Measurements from ENCODE around the gene RAB18.

DNA sequence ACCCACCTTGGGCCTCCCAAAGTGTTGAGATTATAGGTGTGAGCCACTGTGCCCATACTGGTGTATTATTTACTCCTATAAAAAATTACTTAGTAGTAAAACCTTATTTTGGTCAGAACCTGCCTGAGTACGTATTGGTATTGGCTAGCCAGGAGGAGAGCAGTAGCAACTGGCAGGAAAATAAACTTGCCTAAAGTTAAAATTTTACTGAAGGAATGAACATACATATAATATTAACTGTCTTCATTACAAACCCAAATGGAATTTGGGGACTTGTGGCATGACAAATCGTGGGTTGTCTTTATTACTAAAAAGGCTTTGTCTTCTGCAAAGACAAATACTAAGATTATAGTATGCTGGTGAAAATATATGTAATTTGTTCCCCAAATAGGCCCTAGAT lies 8.4 kb downstream of the RAB18 start:
- TF ChIP-seq, protein P1, sequence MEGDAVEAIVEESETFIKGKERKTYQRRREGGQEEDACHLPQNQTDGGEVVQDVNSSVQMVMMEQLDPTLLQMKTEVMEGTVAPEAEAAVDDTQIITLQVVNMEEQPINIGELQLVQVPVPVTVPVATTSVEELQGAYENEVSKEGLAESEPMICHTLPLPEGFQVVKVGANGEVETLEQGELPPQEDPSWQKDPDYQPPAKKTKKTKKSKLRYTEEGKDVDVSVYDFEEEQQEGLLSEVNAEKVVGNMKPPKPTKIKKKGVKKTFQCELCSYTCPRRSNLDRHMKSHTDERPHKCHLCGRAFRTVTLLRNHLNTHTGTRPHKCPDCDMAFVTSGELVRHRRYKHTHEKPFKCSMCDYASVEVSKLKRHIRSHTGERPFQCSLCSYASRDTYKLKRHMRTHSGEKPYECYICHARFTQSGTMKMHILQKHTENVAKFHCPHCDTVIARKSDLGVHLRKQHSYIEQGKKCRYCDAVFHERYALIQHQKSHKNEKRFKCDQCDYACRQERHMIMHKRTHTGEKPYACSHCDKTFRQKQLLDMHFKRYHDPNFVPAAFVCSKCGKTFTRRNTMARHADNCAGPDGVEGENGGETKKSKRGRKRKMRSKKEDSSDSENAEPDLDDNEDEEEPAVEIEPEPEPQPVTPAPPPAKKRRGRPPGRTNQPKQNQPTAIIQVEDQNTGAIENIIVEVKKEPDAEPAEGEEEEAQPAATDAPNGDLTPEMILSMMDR (IDR thresholded peaks at IDR 0.05 in 8 of 11, conservative IDR thresholded peaks at IDR 0.05 in 3 of 11): no peak
- TF ChIP-seq POLR2A (IDR thresholded peaks at IDR 0.05) (no peak), POLR2AphosphoS5 (IDR thresholded peaks at IDR 0.05) (no peak)

Measured in spleen (tissue), 7 donors.